Keratinocyte (primary cell): ENCODE data around the gene STARD5. TPM values are rescaled to one million over a fixed set of nuclear protein-coding genes. Genes with fewer than 3 reads are reported as not detected.

Experiments used
- DNase-seq: peaks from one replicate; pipeline ENCODE4 v3.0.0-alpha.2; 2011; ENCODE audit warnings: low read depth, missing footprints, low spot score
- FAIRE-seq: peaks from 2 replicates; lab custom pipeline; 2011; peaks lifted over from hg19 to GRCh38; lab: Jason Lieb, UNC
- H2AFZ ChIP-seq: 2 replicates; pipeline ENCODE4 v1.6.0; 2012; ENCODE audit warnings: low read length, control low read depth, inconsistent platforms; ENCODE audit not compliant: control insufficient read depth
- H3K27ac ChIP-seq: 2 replicates; pipeline ENCODE4 v1.5.1; 2011; ENCODE audit warnings: low read length; ENCODE audit not compliant: control insufficient read depth, insufficient read depth
- H3K27me3 ChIP-seq: 3 replicates; pipeline ENCODE4 v1.6.0; 2011; ENCODE audit warnings: low read length; ENCODE audit not compliant: control insufficient read depth, insufficient read depth; ENCODE audit errors: extremely low read depth
- H3K36me3 ChIP-seq, 2 experiments: 2 replicates in 1 of 2; 3 replicates in 1 of 2; pipeline ENCODE4 v1.5.1; 2011; ENCODE audit warnings: low read length in 2 of 2, mild to moderate bottlenecking in 1 of 2; ENCODE audit not compliant: control insufficient read depth in 2 of 2, insufficient read depth in 2 of 2; ENCODE audit errors: extremely low read depth in 1 of 2
- H3K4me1 ChIP-seq: 3 replicates; pipeline ENCODE4 v1.5.1; 2011; ENCODE audit warnings: low read length; ENCODE audit not compliant: control insufficient read depth, insufficient read depth; ENCODE audit errors: extremely low read depth
- H3K4me2 ChIP-seq: 3 replicates; pipeline ENCODE4 v1.6.0; 2011; ENCODE audit warnings: low read depth, low read length; ENCODE audit not compliant: control insufficient read depth, insufficient read depth; ENCODE audit errors: extremely low read depth
- H3K4me3 ChIP-seq, 3 experiments: fragments of 200-600 bp in 1 of 3; sonication (generic) in 1 of 3; 2 replicates in 2 of 3; 3 replicates in 1 of 3; pipeline ENCODE4 v1.5.1; 2011 to 2016; ENCODE audit warnings: low read length in 3 of 3, mild to moderate bottlenecking in 3 of 3, control low read depth in 2 of 3, inconsistent platforms in 1 of 3, low read depth in 1 of 3, mixed read lengths in 1 of 3, mixed run types in 1 of 3, moderate library complexity in 1 of 3; ENCODE audit not compliant: control insufficient read depth in 2 of 3, insufficient read depth in 2 of 3; ENCODE audit errors: extremely low read depth in 1 of 3
- H3K79me2 ChIP-seq: 2 replicates; pipeline ENCODE4 v1.6.0; 2012; ENCODE audit warnings: low read length; ENCODE audit not compliant: control insufficient read depth, insufficient read depth
- H3K9ac ChIP-seq: 3 replicates; pipeline ENCODE4 v1.6.0; 2011; ENCODE audit warnings: low read length; ENCODE audit not compliant: control insufficient read depth, insufficient read depth; ENCODE audit errors: extremely low read depth
- H3K9me1 ChIP-seq: 3 replicates; pipeline ENCODE4 v1.6.0; 2011; ENCODE audit warnings: low read length; ENCODE audit not compliant: control insufficient read depth, insufficient read depth; ENCODE audit errors: extremely low read depth
- H3K9me3 ChIP-seq: 2 replicates; pipeline ENCODE4 v1.5.1; 2012; ENCODE audit warnings: low read depth, low read length; ENCODE audit not compliant: control insufficient read depth
- H4K20me1 ChIP-seq: 3 replicates; pipeline ENCODE4 v1.6.0; 2011; ENCODE audit warnings: low read length; ENCODE audit not compliant: control insufficient read depth, insufficient read depth; ENCODE audit errors: extremely low read depth
- CTCF ChIP-seq, 3 experiments: IDR thresholded peaks in 1 of 3; conservative IDR thresholded peaks in 1 of 3; optimal IDR thresholded peaks in 1 of 3; 2 replicates in 2 of 3; 3 replicates in 1 of 3; pipeline versions ENCODE3 to v1.5.1; 2011; ENCODE audit warnings: low read length in 3 of 3, mild to moderate bottlenecking in 3 of 3, moderate library complexity in 2 of 3, control low read depth in 1 of 3, inconsistent platforms in 1 of 3; ENCODE audit not compliant: insufficient read depth in 2 of 3; ENCODE audit errors: extremely low read depth in 1 of 3
- EZH2 ChIP-seq: IDR thresholded peaks from one replicate; pipeline ENCODE4 v1.6.1; 2012; ENCODE audit warnings: inconsistent platforms, mild to moderate bottlenecking, low read length, moderate library complexity
- dilution Hi-C: fragments of 300-500 bp; cut with MboI; formaldehyde crosslinking; loops from one replicate; pipeline ENCODE4 v1.7.0; 2020; ENCODE audit warnings: low sequenced_read_pairs; ENCODE audit not compliant: extremely low pct_ligation_motif_present
- polyA plus RNA-seq, 5 experiments: library from polyadenylated mRNA; depleted of rRNA in 3 of 5; stranded (reverse) in 3 of 5; stranded (forward) in 1 of 5; unstranded in 1 of 5; fragments of >200 nt; gene quantifications; 1 replicate in 1 of 5; 2 replicates in 3 of 5; 3 replicates in 1 of 5; pipeline versions ENCODE4 v1.2.1 to v1.2.3, GENCODE V29; 2011 to 2012; ENCODE audit warnings: missing spikeins in 2 of 5, low read depth in 1 of 5, low replicate concordance in 1 of 5

STARD5 gene
- polyA plus RNA-seq, 1 donor (not counting 4 experiments of a cell fraction or from before 2014, with no cell fraction given) = 38.8 TPM

- Histone ChIP-seq H3K9ac (no peak overlapping the region), H3K4me3 (no peak overlapping the region), H3K36me3 (peaks cover 54 to 58% of the 10 kb centered on the region in 2 experiments), H3K9me3 (no peaks in the 10 kb centered on the region), H3K27ac (no peak overlapping the region), H4K20me1 (no peaks in the 10 kb centered on the region), H3K27me3 (no peaks in the 10 kb centered on the region), H3K4me1 (peaks cover 20% of the 10 kb centered on the region), H3K9me1 (no peaks in the 10 kb centered on the region), H3K79me2 (no peaks in the 10 kb centered on the region), H2AFZ (no peak overlapping the region), H3K4me2 (no peak overlapping the region)
- FAIRE-seq (no peak), DNase-seq (no peak)
- dilution Hi-C loops = no loop called here
- TF ChIP-seq CTCF (optimal IDR thresholded peaks at IDR 0.05 in 1 of 3, IDR thresholded peaks at IDR 0.05 in 1 of 3, conservative IDR thresholded peaks at IDR 0.05 in 1 of 3; ENCODE audit: extremely low read depth in 1 of 3, insufficient read depth in 2 of 3, low read length in 3 of 3) (no peak), EZH2 (no peak)
Observed at GRCh38 chr15:81316267-81316666, 7.7 kb downstream of the STARD5 start.

GRCh38 chr15:81315452-81316175 is 8.3 kb downstream of the STARD5 start:
- H2AFZ ChIP-seq = no peak overlapping the region
- DNase-seq (no peak), FAIRE-seq (no peak)
- H3K27ac ChIP-seq = no peak overlapping the region
- H3K9me1 ChIP-seq = no peaks in the 10 kb centered on the region
- no peak overlapping the region for H3K4me3 ChIP-seq
- no peaks in the 10 kb centered on the region for H4K20me1 ChIP-seq
- H3K27me3 ChIP-seq = no peaks in the 10 kb centered on the region
- H3K9me3 ChIP-seq = no peaks in the 10 kb centered on the region
- H3K36me3 ChIP-seq = peaks cover 54 to 63% of the 10 kb centered on the region in 2 experiments
- peaks cover 20% of the 10 kb centered on the region for H3K4me1 ChIP-seq
- no peak overlapping the region for H3K4me2 ChIP-seq
- no peak overlapping the region for H3K9ac ChIP-seq
- dilution Hi-C loops = no loop called here
- TF ChIP-seq EZH2 (no peak), CTCF (optimal IDR thresholded peaks at IDR 0.05 in 1 of 3, IDR thresholded peaks at IDR 0.05 in 1 of 3, conservative IDR thresholded peaks at IDR 0.05 in 1 of 3; ENCODE audit: extremely low read depth in 1 of 3, insufficient read depth in 2 of 3, low read length in 3 of 3) (no peak)
- no peaks in the 10 kb centered on the region for H3K79me2 ChIP-seq
